Measurements from ENCODE around the gene SCAPER.

GRCh38 chr15:76378691-76379090 is 526.4 kb downstream of the SCAPER start:
- TF ChIP-seq, protein P1, sequence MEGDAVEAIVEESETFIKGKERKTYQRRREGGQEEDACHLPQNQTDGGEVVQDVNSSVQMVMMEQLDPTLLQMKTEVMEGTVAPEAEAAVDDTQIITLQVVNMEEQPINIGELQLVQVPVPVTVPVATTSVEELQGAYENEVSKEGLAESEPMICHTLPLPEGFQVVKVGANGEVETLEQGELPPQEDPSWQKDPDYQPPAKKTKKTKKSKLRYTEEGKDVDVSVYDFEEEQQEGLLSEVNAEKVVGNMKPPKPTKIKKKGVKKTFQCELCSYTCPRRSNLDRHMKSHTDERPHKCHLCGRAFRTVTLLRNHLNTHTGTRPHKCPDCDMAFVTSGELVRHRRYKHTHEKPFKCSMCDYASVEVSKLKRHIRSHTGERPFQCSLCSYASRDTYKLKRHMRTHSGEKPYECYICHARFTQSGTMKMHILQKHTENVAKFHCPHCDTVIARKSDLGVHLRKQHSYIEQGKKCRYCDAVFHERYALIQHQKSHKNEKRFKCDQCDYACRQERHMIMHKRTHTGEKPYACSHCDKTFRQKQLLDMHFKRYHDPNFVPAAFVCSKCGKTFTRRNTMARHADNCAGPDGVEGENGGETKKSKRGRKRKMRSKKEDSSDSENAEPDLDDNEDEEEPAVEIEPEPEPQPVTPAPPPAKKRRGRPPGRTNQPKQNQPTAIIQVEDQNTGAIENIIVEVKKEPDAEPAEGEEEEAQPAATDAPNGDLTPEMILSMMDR (conservative IDR thresholded peaks at IDR 0.05; ENCODE audit: low read depth, low read length): no peak
- TF ChIP-seq, protein P2, sequence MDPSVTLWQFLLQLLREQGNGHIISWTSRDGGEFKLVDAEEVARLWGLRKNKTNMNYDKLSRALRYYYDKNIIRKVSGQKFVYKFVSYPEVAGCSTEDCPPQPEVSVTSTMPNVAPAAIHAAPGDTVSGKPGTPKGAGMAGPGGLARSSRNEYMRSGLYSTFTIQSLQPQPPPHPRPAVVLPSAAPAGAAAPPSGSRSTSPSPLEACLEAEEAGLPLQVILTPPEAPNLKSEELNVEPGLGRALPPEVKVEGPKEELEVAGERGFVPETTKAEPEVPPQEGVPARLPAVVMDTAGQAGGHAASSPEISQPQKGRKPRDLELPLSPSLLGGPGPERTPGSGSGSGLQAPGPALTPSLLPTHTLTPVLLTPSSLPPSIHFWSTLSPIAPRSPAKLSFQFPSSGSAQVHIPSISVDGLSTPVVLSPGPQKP (IDR thresholded peaks at IDR 0.05; ENCODE audit: borderline replicate concordance, low read depth, low read length): no peak
- TF ChIP-seq BHLHE40 (IDR thresholded peaks at IDR 0.05; ENCODE audit: low read depth, low read length): no peak
